Activated CD8-positive, alpha-beta T cell treated with anti-CD3 and anti-CD28 coated beads for 36 hours (primary cell): ENCODE results near the gene PSG5. TPM values are rescaled to one million over a fixed set of nuclear protein-coding genes. Genes with fewer than 3 reads are reported as not detected.
"Not testable (repeated sequence)": the region's sequence is repeated elsewhere in the genome, so short reads cannot be mapped to it uniquely, and the experiment has no call there.

Source experiments
- ATAC-seq: fragments of 200-7000 bp; cut with Tn5 transposase; one replicate; pipeline ENCODE4 v1.10.0; 2021; ENCODE audit warnings: mild to moderate bottlenecking, moderate library complexity
- CTCF ChIA-PET: fragments of 350-600 bp; sonication (Branson Sonifier 250); formaldehyde crosslinking; loops from one replicate; lab custom pipeline; 2021; ENCODE audit warnings: antibody characterized with exemption; lab: Charles Lee
- POLR2A ChIA-PET: fragments of 350-600 bp; sonication (Branson Sonifier 250); formaldehyde crosslinking; loops from one replicate; lab custom pipeline; 2021; ENCODE audit warnings: antibody characterized with exemption; lab: Charles Lee
- DNase-seq: peaks from one replicate; pipeline ENCODE4 v3.0.0-alpha.2; 2020
- H3K27ac Mint-ChIP-seq: one replicate; pipeline ENCODE4 v1.8.0; 2021; ENCODE audit warnings: mild to moderate bottlenecking, mixed read lengths
- H3K27me3 Mint-ChIP-seq: one replicate; pipeline ENCODE4 v1.8.0; 2021; ENCODE audit warnings: mixed read lengths
- H3K36me3 Mint-ChIP-seq: one replicate; pipeline ENCODE4 v1.8.0; 2021; ENCODE audit warnings: low read depth, mixed read lengths
- H3K4me1 Mint-ChIP-seq: one replicate; pipeline ENCODE4 v1.8.0; 2021; ENCODE audit warnings: low read depth, mixed read lengths
- H3K4me3 Mint-ChIP-seq: one replicate; pipeline ENCODE4 v1.8.0; 2021; ENCODE audit warnings: mild to moderate bottlenecking, moderate library complexity, mixed read lengths
- H3K9me3 Mint-ChIP-seq: one replicate; pipeline ENCODE4 v1.8.0; 2021; ENCODE audit warnings: mixed read lengths
- intact Hi-C: fragments of 100-400 bp; cut with micrococcal nuclease; formaldehyde crosslinking; loops from one replicate; pipeline ENCODE4 v1.10.0; 2022
- total RNA-seq, 2 experiments: library from RNA; stranded (reverse); gene quantifications; one replicate each; pipeline ENCODE4 v1.2.3, GENCODE V29; 2021
- TF ChIP-seq, protein P1 (sequence below): fragments of 200-600 bp; IDR thresholded peaks from one replicate; pipeline ENCODE4 v1.8.0; 2022; ENCODE audit warnings: antibody characterized with exemption, mild to moderate bottlenecking

The PSG5 gene
- total RNA-seq, 2 experiments from 2014 or later: not detected

DNA sequence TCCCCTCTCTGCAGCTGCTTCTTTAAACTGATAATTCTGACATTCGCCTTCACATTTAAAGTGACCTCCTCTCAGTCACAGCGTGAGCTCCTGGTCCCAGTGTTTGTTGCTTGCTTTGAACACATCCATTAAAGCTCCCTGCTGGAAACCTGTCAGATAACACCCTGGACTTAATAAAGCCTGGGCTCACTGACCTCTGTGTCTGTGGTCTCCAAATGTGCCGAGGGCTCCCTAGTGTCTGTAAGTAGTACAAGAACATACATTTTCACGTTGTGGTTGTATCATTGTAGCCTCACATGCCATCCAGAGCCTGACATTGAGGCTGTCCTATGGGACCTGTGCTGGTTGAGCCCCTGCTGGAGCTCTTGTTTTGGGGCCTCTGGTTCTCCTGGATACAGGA is 21.7 kb upstream of the PSG5 start:
- intact Hi-C loops: no loop called here
- DNase-seq (no peak), ATAC-seq (no peak)
- H3K27ac Mint-ChIP-seq: no peak overlapping the region
- H3K27me3 Mint-ChIP-seq: peaks cover 10% of the 10 kb centered on the region
- no peaks in the 10 kb centered on the region for H3K4me1 Mint-ChIP-seq
- H3K36me3 Mint-ChIP-seq: no peaks in the 10 kb centered on the region
- H3K9me3 Mint-ChIP-seq: no peaks in the 10 kb centered on the region
- H3K4me3 Mint-ChIP-seq: no peak overlapping the region
- POLR2A ChIA-PET: no interaction called here
- CTCF ChIA-PET: interaction anchor here (1.8 kb wide), 1 partner anchor 17 kb away, joined by 4 read pairs; no protein-coding TSS in a partner anchor
- TF ChIP-seq, protein P1, sequence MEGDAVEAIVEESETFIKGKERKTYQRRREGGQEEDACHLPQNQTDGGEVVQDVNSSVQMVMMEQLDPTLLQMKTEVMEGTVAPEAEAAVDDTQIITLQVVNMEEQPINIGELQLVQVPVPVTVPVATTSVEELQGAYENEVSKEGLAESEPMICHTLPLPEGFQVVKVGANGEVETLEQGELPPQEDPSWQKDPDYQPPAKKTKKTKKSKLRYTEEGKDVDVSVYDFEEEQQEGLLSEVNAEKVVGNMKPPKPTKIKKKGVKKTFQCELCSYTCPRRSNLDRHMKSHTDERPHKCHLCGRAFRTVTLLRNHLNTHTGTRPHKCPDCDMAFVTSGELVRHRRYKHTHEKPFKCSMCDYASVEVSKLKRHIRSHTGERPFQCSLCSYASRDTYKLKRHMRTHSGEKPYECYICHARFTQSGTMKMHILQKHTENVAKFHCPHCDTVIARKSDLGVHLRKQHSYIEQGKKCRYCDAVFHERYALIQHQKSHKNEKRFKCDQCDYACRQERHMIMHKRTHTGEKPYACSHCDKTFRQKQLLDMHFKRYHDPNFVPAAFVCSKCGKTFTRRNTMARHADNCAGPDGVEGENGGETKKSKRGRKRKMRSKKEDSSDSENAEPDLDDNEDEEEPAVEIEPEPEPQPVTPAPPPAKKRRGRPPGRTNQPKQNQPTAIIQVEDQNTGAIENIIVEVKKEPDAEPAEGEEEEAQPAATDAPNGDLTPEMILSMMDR: no peak

- intact Hi-C loops, H3K4me3 Mint-ChIP-seq, H3K4me1 Mint-ChIP-seq, H3K27ac Mint-ChIP-seq, H3K9me3 Mint-ChIP-seq, ATAC-seq, H3K36me3 Mint-ChIP-seq, POLR2A ChIA-PET: not testable (repeated sequence)
- TF ChIP-seq, protein P1: peak; percentile 57
- peak; percentile 25 for DNase-seq
- CTCF ChIA-PET: interaction anchor here (1.8 kb wide), 1 partner anchor 16 kb away, joined by 4 read pairs; no protein-coding TSS in a partner anchor
- peaks cover 10% of the 10 kb centered on the region for H3K27me3 Mint-ChIP-seq
Observed at GRCh38 chr19:43207174-43207573, 20.8 kb upstream of the PSG5 start.

GRCh38 chr19:43205471-43206105 is 19.3 kb upstream of the PSG5 start, which contains the start of gene PSG4:
PSG4 (minus strand) TSS chr19:43205638; CDS start chr19:43205536, 102 bp downstream.
- H3K4me3 Mint-ChIP-seq, H3K9me3 Mint-ChIP-seq, DNase-seq, H3K4me1 Mint-ChIP-seq, intact Hi-C loops, ATAC-seq, POLR2A ChIA-PET, H3K36me3 Mint-ChIP-seq, CTCF ChIA-PET, H3K27ac Mint-ChIP-seq, H3K27me3 Mint-ChIP-seq: not testable (repeated sequence)

DNA sequence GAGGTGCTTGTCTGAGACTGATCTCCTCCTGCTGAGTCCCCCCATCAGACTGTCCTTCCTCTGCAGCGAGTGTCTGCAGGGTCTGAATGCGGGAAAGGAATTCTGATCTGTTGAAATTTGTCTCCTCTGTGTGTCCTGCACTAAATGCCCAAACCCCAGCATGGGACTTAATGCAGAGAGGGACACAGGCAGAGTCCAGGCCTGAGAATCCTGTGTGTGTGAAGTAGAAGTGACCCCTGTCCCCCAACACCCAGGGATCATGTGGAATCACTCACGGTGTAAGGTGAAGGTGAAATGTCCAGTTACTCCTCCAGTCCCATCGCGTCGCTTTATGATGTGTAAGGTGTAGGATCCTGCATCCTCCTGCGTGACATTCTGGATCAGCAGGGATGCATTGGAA is 17.3 kb upstream of the PSG5 start:
- H3K36me3 Mint-ChIP-seq, H3K4me1 Mint-ChIP-seq, ATAC-seq, H3K4me3 Mint-ChIP-seq, intact Hi-C loops, DNase-seq, POLR2A ChIA-PET, CTCF ChIA-PET, H3K27ac Mint-ChIP-seq, H3K9me3 Mint-ChIP-seq, H3K27me3 Mint-ChIP-seq: not testable (repeated sequence)

DNA sequence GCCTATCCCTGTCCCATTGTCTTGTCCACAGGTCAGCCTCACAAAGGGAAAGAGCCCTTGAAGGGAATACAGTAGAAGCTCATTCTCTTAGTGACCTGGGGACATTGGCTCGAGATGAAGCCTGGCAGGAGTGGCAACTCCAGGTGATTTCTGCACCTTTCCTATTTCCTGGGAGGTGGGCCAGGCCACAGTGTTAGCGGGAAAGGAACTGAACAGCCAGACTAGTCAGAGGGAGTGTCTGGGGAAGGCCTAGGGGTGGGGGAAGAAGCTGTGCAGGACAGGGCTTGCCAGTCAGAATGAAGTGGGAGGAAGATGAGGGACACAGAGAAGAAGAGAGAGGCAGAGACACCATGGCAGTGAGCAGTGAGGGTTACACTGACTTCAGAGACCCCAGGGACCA is 15.6 kb upstream of the PSG5 start:
- H3K4me1 Mint-ChIP-seq, H3K36me3 Mint-ChIP-seq, H3K27me3 Mint-ChIP-seq, CTCF ChIA-PET, H3K4me3 Mint-ChIP-seq, H3K9me3 Mint-ChIP-seq, intact Hi-C loops, ATAC-seq, H3K27ac Mint-ChIP-seq, DNase-seq: not testable (repeated sequence)
- POLR2A ChIA-PET: interaction anchor here (0.7 kb wide), 1 partner anchor 23 kb away, joined by 3 read pairs; no protein-coding TSS in a partner anchor

- not testable (repeated sequence) for H3K36me3 Mint-ChIP-seq
Observed at GRCh38 chr19:43201337-43201801, 15.0 kb upstream of the PSG5 start.

DNA sequence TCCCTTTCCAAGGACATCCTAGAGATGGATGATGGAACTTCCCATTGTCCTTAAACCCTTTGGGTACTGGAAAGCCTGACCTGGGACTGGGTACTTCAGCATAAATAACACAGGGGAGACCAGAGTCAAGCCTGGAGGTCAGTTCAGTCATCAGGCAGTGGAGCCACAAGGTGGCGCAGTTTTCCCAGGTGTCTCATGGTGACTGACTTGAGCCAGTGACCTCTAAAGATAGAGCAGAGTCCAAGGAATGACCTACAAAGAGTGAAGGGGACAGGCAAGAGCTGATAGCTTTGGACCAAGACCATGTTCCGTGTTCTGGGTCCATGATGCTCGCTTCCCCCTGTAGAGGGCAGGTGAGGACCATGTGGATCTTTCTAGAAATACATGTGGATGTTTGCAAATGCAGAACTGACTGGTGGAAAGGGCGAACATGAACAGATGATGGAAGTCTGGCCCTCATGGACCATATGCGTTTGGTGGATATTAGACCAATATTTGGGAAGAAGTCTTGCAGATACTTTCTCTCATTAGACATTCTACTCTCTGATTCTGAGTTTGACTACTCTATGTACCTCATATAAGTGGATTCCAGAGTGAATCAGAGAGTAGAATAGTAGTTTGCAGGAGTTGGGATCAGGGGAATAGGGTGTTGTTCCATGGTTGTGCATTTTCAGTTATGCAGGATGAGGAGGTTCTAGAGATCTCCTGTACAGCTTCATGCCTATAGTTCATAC is 12.5 kb upstream of the PSG5 start:
- peak; percentile 29 for DNase-seq
- H3K4me3 Mint-ChIP-seq, POLR2A ChIA-PET, H3K4me1 Mint-ChIP-seq, H3K9me3 Mint-ChIP-seq, intact Hi-C loops, ATAC-seq, CTCF ChIA-PET, H3K36me3 Mint-ChIP-seq, H3K27ac Mint-ChIP-seq, H3K27me3 Mint-ChIP-seq: not testable (repeated sequence)

More at GRCh38 chr19:43201337-43201801, 15.0 kb upstream of the PSG5 start:
- ATAC-seq, CTCF ChIA-PET, H3K4me3 Mint-ChIP-seq, H3K9me3 Mint-ChIP-seq, H3K4me1 Mint-ChIP-seq, H3K27me3 Mint-ChIP-seq, H3K27ac Mint-ChIP-seq, intact Hi-C loops, DNase-seq: not testable (repeated sequence)
- POLR2A ChIA-PET: interaction anchor here (0.7 kb wide), 1 partner anchor 24 kb away, joined by 3 read pairs; no protein-coding TSS in a partner anchor

DNA sequence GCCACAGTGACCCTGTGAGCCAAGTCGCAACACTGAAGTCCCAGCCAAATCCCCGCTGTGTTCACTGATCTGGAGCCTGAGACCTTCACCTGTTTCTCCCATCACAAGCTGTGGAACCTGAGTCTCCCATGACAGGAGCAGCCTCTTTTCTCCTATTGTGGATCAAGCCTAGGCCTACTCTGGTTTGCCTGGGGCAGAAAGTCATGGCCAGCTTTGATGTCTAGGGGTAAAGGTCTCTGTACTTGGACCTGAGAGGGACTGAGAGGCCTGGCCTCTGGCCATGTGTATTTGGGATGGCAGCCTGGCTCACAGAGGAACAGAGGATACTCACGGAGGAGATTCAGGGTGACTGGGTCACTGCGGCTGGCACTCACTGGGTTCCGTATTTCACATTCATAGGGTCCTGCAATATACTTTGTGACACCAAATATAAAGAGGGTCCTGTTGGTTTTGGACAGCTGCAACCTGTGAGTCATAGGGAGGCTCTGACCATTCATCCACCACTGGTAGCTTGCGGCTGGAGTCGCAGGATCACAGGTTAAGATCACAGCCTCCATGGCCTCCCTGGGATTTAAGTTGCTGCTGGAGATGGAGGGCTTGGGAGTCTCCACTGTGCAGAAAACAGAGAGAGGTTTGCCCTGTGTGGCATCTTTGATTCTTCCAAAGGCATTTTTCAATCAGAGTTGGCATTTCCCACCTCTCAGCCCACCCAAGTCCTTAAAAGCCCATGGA is 11.5 kb upstream of the PSG5 start:
- ATAC-seq, intact Hi-C loops, POLR2A ChIA-PET, H3K27me3 Mint-ChIP-seq, H3K4me1 Mint-ChIP-seq, H3K9me3 Mint-ChIP-seq, H3K27ac Mint-ChIP-seq, H3K36me3 Mint-ChIP-seq, CTCF ChIA-PET, DNase-seq, H3K4me3 Mint-ChIP-seq: not testable (repeated sequence)

DNA sequence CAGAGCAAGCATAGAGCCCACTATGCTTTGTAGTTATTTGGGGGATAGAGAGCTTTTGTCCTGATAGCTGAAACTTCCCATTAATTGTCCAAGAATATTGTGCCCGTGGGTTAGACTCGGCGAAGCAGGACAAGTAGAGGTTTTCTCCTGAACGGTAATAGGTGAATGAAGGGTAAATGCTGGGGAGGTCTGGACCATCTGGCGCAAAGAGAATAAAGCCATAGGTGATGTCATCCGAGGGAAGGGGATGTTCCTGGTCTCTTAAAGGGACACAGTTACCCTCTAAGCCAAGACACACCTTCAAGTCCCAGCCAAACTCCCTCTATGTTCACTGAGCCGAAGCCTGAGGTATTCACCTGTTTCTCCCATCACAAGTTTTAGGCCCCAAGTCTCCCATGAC is 8.1 kb upstream of the PSG5 start:
- POLR2A ChIA-PET, CTCF ChIA-PET, H3K4me3 Mint-ChIP-seq: not testable (repeated sequence)

More for the DNA sequence above, 8.1 kb upstream of the PSG5 start:
- ATAC-seq, intact Hi-C loops, H3K36me3 Mint-ChIP-seq, DNase-seq, H3K9me3 Mint-ChIP-seq, H3K4me1 Mint-ChIP-seq, H3K27ac Mint-ChIP-seq: not testable (repeated sequence)
- peaks cover 16% of the 10 kb centered on the region for H3K27me3 Mint-ChIP-seq
